GM18511 (cell line): ENCODE results near the gene ZNF440.
A peak's percentile ranks its signal among the peaks of the same experiment; 100 is the strongest.
"Not testable (repeated sequence)": the region's sequence is repeated elsewhere in the genome, so short reads cannot be mapped to it uniquely, and the experiment has no call there.

ENCODE experiments used
- ATAC-seq: cut with Tn5 transposase; IDR thresholded peaks from one replicate; pipeline ENCODE4 v1.9.1; 2021; ENCODE audit warnings: mild to moderate bottlenecking, moderate library complexity; ENCODE audit not compliant: unreplicated experiment

Gene ZNF440

GRCh38 chr19:11814029-11814699, at the start of gene ZNF440:
Gene ZNF440, plus strand, starts transcription at chr19:11814273. Its CDS starts 175 bp downstream, at chr19:11814448.
- peak; percentile 99 for ATAC-seq

- peak; percentile 96 for ATAC-seq
Measured at GRCh38 chr19:11766597-11767591, 47.2 kb upstream of the ZNF440 start, which contains the start of gene ZNF441. Gene ZNF441, plus strand, starts transcription at chr19:11767000. Its CDS starts 194 bp downstream, at chr19:11767194.

GRCh38 chr19:11767633-11768133, 46.4 kb upstream of the ZNF440 start:
- ATAC-seq: peak; percentile 53

GRCh38 chr19:11769995-11770394, 44.1 kb upstream of the ZNF440 start:
- no peak for ATAC-seq

- not testable (repeated sequence) for ATAC-seq
Measured at GRCh38 chr19:11771520-11771919, 42.6 kb upstream of the ZNF440 start.

GRCh38 chr19:11776669-11777068, 37.4 kb upstream of the ZNF440 start:
- ATAC-seq: not testable (repeated sequence)

GRCh38 chr19:11780431-11781020, 33.5 kb upstream of the ZNF440 start:
- ATAC-seq: no peak

GRCh38 chr19:11781295-11782057, 32.6 kb upstream of the ZNF440 start:
- ATAC-seq: no peak

- no peak for ATAC-seq
Measured at GRCh38 chr19:11783767-11784166, 30.3 kb upstream of the ZNF440 start.

GRCh38 chr19:11784356-11784755, 29.7 kb upstream of the ZNF440 start:
- no peak for ATAC-seq

- ATAC-seq: no peak
Measured at GRCh38 chr19:11787536-11787935, 26.5 kb upstream of the ZNF440 start.

- ATAC-seq: no peak
Measured at GRCh38 chr19:11792942-11793341, 21.1 kb upstream of the ZNF440 start.

- ATAC-seq: no peak
Measured at GRCh38 chr19:11797491-11797890, 16.6 kb upstream of the ZNF440 start.

GRCh38 chr19:11798391-11799330, 15.4 kb upstream of the ZNF440 start, which contains the start of gene ZNF491:
Gene ZNF491, plus strand, starts transcription at chr19:11798523. Its CDS starts 7,431 bp downstream, at chr19:11805954.
- peak; percentile 91 for ATAC-seq

- no peak for ATAC-seq
Measured at GRCh38 chr19:11806354-11807098, 7.5 kb upstream of the ZNF440 start.

GRCh38 chr19:11807099-11807380, 7.0 kb upstream of the ZNF440 start:
- no peak for ATAC-seq

- ATAC-seq: peak; percentile 48
Measured at GRCh38 chr19:11813703-11814028, 407 bp upstream of the ZNF440 start.

- ATAC-seq: no peak
Measured at GRCh38 chr19:11814700-11815035, 595 bp downstream of the ZNF440 start.
